GM12892 (cell line): Measurements from ENCODE around the gene SLC66A2.

ENCODE experiments used
- POLR2A ChIP-seq: IDR thresholded peaks from 2 replicates; pipeline ENCODE4 v1.6.1; 2011; ENCODE audit warnings: low read depth, low read length, control low read depth
- POLR2AphosphoS5 ChIP-seq: IDR thresholded peaks from 2 replicates; pipeline ENCODE4 v1.6.1; 2011; ENCODE audit warnings: low read depth, low read length, control low read depth
- TAF1 ChIP-seq: IDR thresholded peaks from 2 replicates; pipeline ENCODE4 v1.6.1; 2011; ENCODE audit warnings: low read depth, mild to moderate bottlenecking, control low read depth, low read length, borderline replicate concordance

DNA sequence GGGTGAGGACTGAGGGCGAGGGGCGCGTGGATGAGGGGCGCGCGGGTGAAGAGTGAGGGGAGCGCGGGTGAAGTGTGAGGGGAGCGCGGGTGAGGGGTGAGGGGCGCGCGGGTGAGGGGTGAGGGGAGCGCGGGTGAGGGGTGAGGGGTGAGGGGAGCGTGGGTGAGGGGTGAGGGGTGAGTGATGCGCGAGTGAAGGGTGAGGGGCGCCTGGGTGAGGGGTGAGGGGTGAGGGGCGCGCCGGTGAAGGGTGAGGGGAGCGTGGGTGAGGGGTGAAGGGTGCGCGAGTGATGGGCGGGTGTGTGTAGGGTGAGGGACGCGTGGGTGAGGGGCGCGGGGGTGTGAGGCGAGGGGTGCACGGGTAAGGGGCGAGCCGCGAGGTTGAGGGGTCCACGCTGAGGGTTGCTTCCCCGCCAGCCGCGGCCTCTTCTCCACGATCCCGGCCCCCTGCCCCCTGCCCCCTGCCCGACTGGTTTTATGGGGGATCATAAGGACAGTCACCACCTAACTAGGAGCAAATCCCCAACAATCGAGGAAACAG, 1.1 kb upstream of the SLC66A2 start:
- TF ChIP-seq POLR2AphosphoS5 = no peak
- TF ChIP-seq POLR2A = no peak
- no peak for TF ChIP-seq TAF1
